ENCODE data around the gene ERP44.
A peak's percentile ranks its signal among the peaks of the same experiment; 100 is the strongest.

ERP44 gene

GRCh38 chr9:100021931-100022330, 76.9 kb downstream of the ERP44 start:
- no peak overlapping the region for H3K4me3 ChIP-seq (ENCODE audit: low read length)
- TF ChIP-seq CTCF (conservative IDR thresholded peaks at IDR 0.05; ENCODE audit: low read depth, low read length) = no peak
- no peak for DNase-seq (ENCODE audit: low read depth)

- DNase-seq (ENCODE audit: low read depth) = no peak
- no peak overlapping the region for H3K4me3 ChIP-seq (ENCODE audit: low read length)
- no peak for TF ChIP-seq CTCF (conservative IDR thresholded peaks at IDR 0.05; ENCODE audit: low read depth, low read length)
Measured at GRCh38 chr9:100020121-100020795, 78.5 kb downstream of the ERP44 start.

GRCh38 chr9:100019541-100019940, 79.3 kb downstream of the ERP44 start:
- TF ChIP-seq CTCF (conservative IDR thresholded peaks at IDR 0.05; ENCODE audit: low read depth, low read length) = no peak
- no peak for DNase-seq (ENCODE audit: low read depth)
- no peak overlapping the region for H3K4me3 ChIP-seq (ENCODE audit: low read length)

GRCh38 chr9:100014846-100015245, 84.0 kb downstream of the ERP44 start:
- TF ChIP-seq CTCF (conservative IDR thresholded peaks at IDR 0.05; ENCODE audit: low read depth, low read length) = no peak
- DNase-seq (ENCODE audit: low read depth) = peak; percentile 17
- no peak overlapping the region for H3K4me3 ChIP-seq (ENCODE audit: low read length)

- DNase-seq (ENCODE audit: low read depth) = no peak
- H3K4me3 ChIP-seq (ENCODE audit: low read length) = no peak overlapping the region
- TF ChIP-seq CTCF (conservative IDR thresholded peaks at IDR 0.05; ENCODE audit: low read depth, low read length) = no peak
Measured at GRCh38 chr9:100013573-100013972, 85.2 kb downstream of the ERP44 start.

- DNase-seq (ENCODE audit: low read depth) = no peak
- TF ChIP-seq CTCF (conservative IDR thresholded peaks at IDR 0.05; ENCODE audit: low read depth, low read length) = no peak
- H3K4me3 ChIP-seq (ENCODE audit: low read length) = no peak overlapping the region
Measured at GRCh38 chr9:100012279-100012678, 86.5 kb downstream of the ERP44 start.

GRCh38 chr9:100011062-100011681, 87.6 kb downstream of the ERP44 start:
- H3K4me3 ChIP-seq (ENCODE audit: low read length) = no peak overlapping the region
- peak; percentile 23 for DNase-seq (ENCODE audit: low read depth)
- TF ChIP-seq CTCF (conservative IDR thresholded peaks at IDR 0.05; ENCODE audit: low read depth, low read length) = peak; percentile 63
